Measurements from ENCODE around the gene CCDC178. TPM values are rescaled to one million over a fixed set of nuclear protein-coding genes. Genes with fewer than 3 reads are reported as not detected.

Gene CCDC178
- total and polyA plus RNA-seq, 2 donors (not counting 1 experiment from before 2014, with no cell fraction given), result 0.17 TPM; not detected in 1

DNA sequence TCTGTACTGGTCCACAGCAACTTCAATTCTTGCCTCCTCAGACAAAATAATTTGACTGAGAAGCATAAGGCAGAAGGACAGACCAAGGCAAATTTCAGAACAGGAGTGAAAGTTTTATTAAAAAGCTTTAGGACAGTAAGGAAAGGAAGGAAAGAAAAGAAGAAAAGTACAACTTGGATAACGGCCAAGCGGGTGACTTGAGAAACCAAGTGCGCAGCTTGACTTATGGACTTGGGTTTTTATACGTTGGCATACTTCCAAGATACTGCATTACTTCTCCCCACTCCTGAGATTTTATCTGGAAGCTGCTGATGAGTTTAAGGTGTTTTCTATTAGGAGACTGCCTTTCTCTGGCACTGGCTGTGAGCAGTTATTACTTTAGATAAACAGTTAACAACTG lies 64.7 kb downstream of the CCDC178 start:
- no peak overlapping the region for H2AFZ ChIP-seq (ENCODE audit: low read length)
- H3K4me2 ChIP-seq (ENCODE audit: extremely low read depth, insufficient read depth, low read length), result no peak overlapping the region
- no peaks in the 10 kb centered on the region for H3K27me3 ChIP-seq (ENCODE audit: control insufficient read depth, insufficient read depth, low read length)
- H3K9ac ChIP-seq (ENCODE audit: insufficient read depth, low read length), result no peak overlapping the region
- H3K27ac ChIP-seq (ENCODE audit: insufficient read depth, low read length), result no peak overlapping the region
- no peaks in the 10 kb centered on the region for H3K79me2 ChIP-seq (ENCODE audit: control insufficient read depth, insufficient read depth, low read length)
- no peak for DNase-seq (ENCODE audit: low read depth in 2 of 2)
- H3K4me1 ChIP-seq (ENCODE audit: control insufficient read depth, extremely low read depth, insufficient read depth, low read length), result no peaks in the 10 kb centered on the region
- H4K20me1 ChIP-seq (ENCODE audit: control insufficient read depth, extremely low read depth, insufficient read depth, low read length), result no peaks in the 10 kb centered on the region
- no peak overlapping the region for H3K4me3 ChIP-seq (replicated peaks in 1 of 4; ENCODE audit: control extremely low read depth in 1 of 4, insufficient read depth in 1 of 4, low read depth in 3 of 4, low read length in 4 of 4)
- TF ChIP-seq EZH2 (IDR thresholded peaks at IDR 0.05; ENCODE audit: low read length, missing control alignments), result no peak
- TF ChIP-seq, protein P1, sequence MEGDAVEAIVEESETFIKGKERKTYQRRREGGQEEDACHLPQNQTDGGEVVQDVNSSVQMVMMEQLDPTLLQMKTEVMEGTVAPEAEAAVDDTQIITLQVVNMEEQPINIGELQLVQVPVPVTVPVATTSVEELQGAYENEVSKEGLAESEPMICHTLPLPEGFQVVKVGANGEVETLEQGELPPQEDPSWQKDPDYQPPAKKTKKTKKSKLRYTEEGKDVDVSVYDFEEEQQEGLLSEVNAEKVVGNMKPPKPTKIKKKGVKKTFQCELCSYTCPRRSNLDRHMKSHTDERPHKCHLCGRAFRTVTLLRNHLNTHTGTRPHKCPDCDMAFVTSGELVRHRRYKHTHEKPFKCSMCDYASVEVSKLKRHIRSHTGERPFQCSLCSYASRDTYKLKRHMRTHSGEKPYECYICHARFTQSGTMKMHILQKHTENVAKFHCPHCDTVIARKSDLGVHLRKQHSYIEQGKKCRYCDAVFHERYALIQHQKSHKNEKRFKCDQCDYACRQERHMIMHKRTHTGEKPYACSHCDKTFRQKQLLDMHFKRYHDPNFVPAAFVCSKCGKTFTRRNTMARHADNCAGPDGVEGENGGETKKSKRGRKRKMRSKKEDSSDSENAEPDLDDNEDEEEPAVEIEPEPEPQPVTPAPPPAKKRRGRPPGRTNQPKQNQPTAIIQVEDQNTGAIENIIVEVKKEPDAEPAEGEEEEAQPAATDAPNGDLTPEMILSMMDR (conservative IDR thresholded peaks at IDR 0.05 in 1 of 2, IDR thresholded peaks at IDR 0.05 in 1 of 2; ENCODE audit: low read depth in 1 of 2, low read length in 2 of 2), result no peak
- H3K36me3 ChIP-seq (ENCODE audit: control insufficient read depth, insufficient read depth, low read length), result no peaks in the 10 kb centered on the region
- H3K9me3 ChIP-seq (ENCODE audit: control insufficient read depth, insufficient read depth, low read depth, low read length), result no peaks in the 10 kb centered on the region

DNA sequence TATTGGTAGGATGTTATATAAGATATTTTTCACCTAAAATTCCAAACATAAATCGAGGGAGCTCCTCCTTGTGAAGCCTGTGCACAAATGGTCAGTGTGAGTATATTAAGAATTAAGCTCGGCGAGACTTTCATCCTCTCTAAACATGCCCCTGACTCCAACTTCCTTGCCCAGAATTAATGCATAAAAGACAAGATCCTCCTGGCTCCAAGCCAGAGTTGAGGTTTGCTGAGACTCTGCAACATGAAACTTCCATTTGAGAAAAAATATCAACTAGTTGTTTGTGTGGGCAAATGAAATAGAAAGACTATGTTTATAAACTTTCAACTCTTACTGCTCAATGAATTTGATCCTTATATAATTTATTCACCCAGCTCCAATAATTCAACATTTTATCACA lies 68.1 kb downstream of the CCDC178 start:
- Histone ChIP-seq H3K27me3 (ENCODE audit: control insufficient read depth, insufficient read depth, low read length) (no peaks in the 10 kb centered on the region), H3K27ac (ENCODE audit: insufficient read depth, low read length) (no peak overlapping the region), H3K9me3 (ENCODE audit: control insufficient read depth, insufficient read depth, low read depth, low read length) (no peaks in the 10 kb centered on the region), H3K4me2 (ENCODE audit: extremely low read depth, insufficient read depth, low read length) (no peak overlapping the region), H3K9ac (ENCODE audit: insufficient read depth, low read length) (no peak overlapping the region), H3K79me2 (ENCODE audit: control insufficient read depth, insufficient read depth, low read length) (no peaks in the 10 kb centered on the region), H3K36me3 (ENCODE audit: control insufficient read depth, insufficient read depth, low read length) (no peaks in the 10 kb centered on the region), H3K4me3 (replicated peaks in 1 of 4; ENCODE audit: control extremely low read depth in 1 of 4, insufficient read depth in 1 of 4, low read depth in 3 of 4, low read length in 4 of 4) (no peak overlapping the region), H4K20me1 (ENCODE audit: control insufficient read depth, extremely low read depth, insufficient read depth, low read length) (no peaks in the 10 kb centered on the region), H3K4me1 (ENCODE audit: control insufficient read depth, extremely low read depth, insufficient read depth, low read length) (no peaks in the 10 kb centered on the region), H2AFZ (ENCODE audit: low read length) (no peak overlapping the region)
- TF ChIP-seq, protein P1 (conservative IDR thresholded peaks at IDR 0.05 in 1 of 2, IDR thresholded peaks at IDR 0.05 in 1 of 2; ENCODE audit: low read depth in 1 of 2, low read length in 2 of 2), result no peak
- no peak for TF ChIP-seq EZH2 (IDR thresholded peaks at IDR 0.05; ENCODE audit: low read length, missing control alignments)
- DNase-seq (ENCODE audit: low read depth in 2 of 2), result peak; percentile 17 to 18

DNA sequence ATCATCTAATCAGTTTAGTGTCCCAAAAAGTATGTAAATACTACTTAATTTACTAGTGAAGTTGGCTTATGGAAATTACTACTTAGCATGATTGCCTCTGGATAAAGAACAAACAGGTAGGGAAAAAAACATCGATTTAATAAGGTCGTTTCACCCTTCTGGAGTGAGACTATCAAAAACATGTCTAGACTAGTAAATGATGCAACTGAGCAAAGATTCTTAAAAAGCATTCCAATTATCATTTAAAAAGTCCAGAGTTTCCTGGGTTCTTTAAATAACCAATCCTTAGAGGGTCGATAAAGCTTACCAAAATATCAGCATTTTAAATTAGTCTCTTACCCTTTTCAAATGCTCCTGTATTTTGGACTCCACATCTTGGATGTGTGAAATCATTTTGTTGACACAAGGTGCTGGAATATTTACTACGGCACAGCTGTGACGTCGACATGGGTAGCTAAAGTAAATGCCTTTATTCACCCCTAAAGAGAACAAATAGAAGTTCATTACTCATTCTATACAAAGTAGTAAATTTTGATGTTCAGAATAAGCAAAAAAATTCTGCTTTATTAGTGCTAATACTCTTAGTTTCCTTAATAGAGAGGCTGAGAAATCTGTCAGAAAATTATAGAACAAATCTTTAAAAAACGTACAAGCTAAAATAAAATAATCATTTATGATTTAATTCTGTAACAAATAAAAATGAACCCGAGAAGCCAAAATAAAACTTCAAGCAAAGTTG lies 70.6 kb downstream of the CCDC178 start:
- H3K9me3 ChIP-seq (ENCODE audit: control insufficient read depth, insufficient read depth, low read depth, low read length), result no peaks in the 10 kb centered on the region
- no peaks in the 10 kb centered on the region for H3K27me3 ChIP-seq (ENCODE audit: control insufficient read depth, insufficient read depth, low read length)
- no peak for TF ChIP-seq EZH2 (IDR thresholded peaks at IDR 0.05; ENCODE audit: low read length, missing control alignments)
- TF ChIP-seq, protein P1 (conservative IDR thresholded peaks at IDR 0.05 in 1 of 2, IDR thresholded peaks at IDR 0.05 in 1 of 2; ENCODE audit: low read depth in 1 of 2, low read length in 2 of 2), result no peak
- H3K36me3 ChIP-seq (ENCODE audit: control insufficient read depth, insufficient read depth, low read length), result no peaks in the 10 kb centered on the region
- no peak overlapping the region for H3K4me2 ChIP-seq (ENCODE audit: extremely low read depth, insufficient read depth, low read length)
- H2AFZ ChIP-seq (ENCODE audit: low read length), result no peak overlapping the region
- DNase-seq (ENCODE audit: low read depth in 2 of 2), result no peak
- no peak overlapping the region for H3K4me3 ChIP-seq (replicated peaks in 1 of 4; ENCODE audit: control extremely low read depth in 1 of 4, insufficient read depth in 1 of 4, low read depth in 3 of 4, low read length in 4 of 4)
- H3K27ac ChIP-seq (ENCODE audit: insufficient read depth, low read length), result no peak overlapping the region
- H4K20me1 ChIP-seq (ENCODE audit: control insufficient read depth, extremely low read depth, insufficient read depth, low read length), result no peaks in the 10 kb centered on the region
- no peak overlapping the region for H3K9ac ChIP-seq (ENCODE audit: insufficient read depth, low read length)
- no peaks in the 10 kb centered on the region for H3K4me1 ChIP-seq (ENCODE audit: control insufficient read depth, extremely low read depth, insufficient read depth, low read length)
- H3K79me2 ChIP-seq (ENCODE audit: control insufficient read depth, insufficient read depth, low read length), result no peaks in the 10 kb centered on the region
